Chondrocyte (in vitro differentiated cells): ENCODE measurements around the gene TULP4. TPM values are rescaled to one million over a fixed set of nuclear protein-coding genes. Genes with fewer than 3 reads are reported as not detected.
"Not testable (repeated sequence)": the region's sequence is repeated elsewhere in the genome, so short reads cannot be mapped to it uniquely, and the experiment has no call there.

ENCODE experiments used
- DNase-seq: peaks from one replicate; pipeline ENCODE4 v3.0.0; 2021; ENCODE audit warnings: mixed read lengths, low spot score
- H3K27ac Mint-ChIP-seq: one replicate; pipeline ENCODE4 v1.8.0; 2021; ENCODE audit warnings: mild to moderate bottlenecking, moderate library complexity, mixed read lengths; ENCODE audit not compliant: unreplicated experiment
- H3K27me3 Mint-ChIP-seq: 2 replicates; pipeline ENCODE4 v1.8.0; 2021; ENCODE audit warnings: low read depth, mixed read lengths
- H3K36me3 Mint-ChIP-seq: 2 replicates; pipeline ENCODE4 v1.8.0; 2021; ENCODE audit warnings: low read depth, mixed read lengths
- H3K4me1 Mint-ChIP-seq: 2 replicates; pipeline ENCODE4 v1.8.0; 2021; ENCODE audit warnings: low read depth, mild to moderate bottlenecking, mixed read lengths
- H3K4me3 Mint-ChIP-seq: one replicate; pipeline ENCODE4 v1.8.0; 2021; ENCODE audit warnings: mild to moderate bottlenecking, moderate library complexity, mixed read lengths; ENCODE audit not compliant: unreplicated experiment
- H3K9me3 Mint-ChIP-seq: 2 replicates; pipeline ENCODE4 v1.8.0; 2021; ENCODE audit warnings: low read depth, mixed read lengths
- CTCF ChIP-seq: fragments of 200-600 bp; sonication (generic); IDR thresholded peaks from 2 replicates; pipeline ENCODE4 v1.5.0; 2021; ENCODE audit warnings: antibody characterized with exemption, mild to moderate bottlenecking, moderate library complexity
- total RNA-seq: library from RNA; stranded (reverse); gene quantifications from 3 replicates; pipeline ENCODE4 v1.2.1, GENCODE V29; 2021

TULP4 gene
- total RNA-seq, 1 donor from 2014 or later = 97.7 TPM

- DNase-seq = no peak
- H3K4me1 Mint-ChIP-seq = peaks cover 15% of the 10 kb centered on the region
- TF ChIP-seq CTCF = no peak
- peak overlapping the region; percentile 86 for H3K27ac Mint-ChIP-seq
- H3K27me3 Mint-ChIP-seq = no peaks in the 10 kb centered on the region
- H3K36me3 Mint-ChIP-seq = peaks cover 46% of the 10 kb centered on the region
- H3K4me3 Mint-ChIP-seq = no peak overlapping the region
- H3K9me3 Mint-ChIP-seq = peaks cover 9% of the 10 kb centered on the region
These were observed 153.5 kb downstream of the TULP4 start for GRCh38 chr6:158465747-158466146.

- no peak for DNase-seq
- peaks cover 19% of the 10 kb centered on the region for H3K4me1 Mint-ChIP-seq
- H3K27ac Mint-ChIP-seq = no peak overlapping the region
- H3K9me3 Mint-ChIP-seq = peaks cover 9% of the 10 kb centered on the region
- no peak for TF ChIP-seq CTCF
- peaks cover 45% of the 10 kb centered on the region for H3K36me3 Mint-ChIP-seq
- no peaks in the 10 kb centered on the region for H3K27me3 Mint-ChIP-seq
- no peak overlapping the region for H3K4me3 Mint-ChIP-seq
These were observed 155.7 kb downstream of the TULP4 start for GRCh38 chr6:158467923-158468322.

- Mint-ChIP-seq H3K36me3 (peaks cover 41% of the 10 kb centered on the region), H3K4me1 (peaks cover 22% of the 10 kb centered on the region), H3K27me3 (no peaks in the 10 kb centered on the region), H3K4me3 (no peak overlapping the region), H3K27ac (no peak overlapping the region), H3K9me3 (peaks cover 9% of the 10 kb centered on the region)
- no peak for TF ChIP-seq CTCF
- DNase-seq = no peak
These were observed 156.4 kb downstream of the TULP4 start for GRCh38 chr6:158468666-158469065.

- not testable (repeated sequence) for H3K4me3 Mint-ChIP-seq, H3K27me3 Mint-ChIP-seq, DNase-seq, H3K27ac Mint-ChIP-seq, H3K9me3 Mint-ChIP-seq
- H3K4me1 Mint-ChIP-seq = peaks cover 33% of the 10 kb centered on the region
- peaks cover 32% of the 10 kb centered on the region for H3K36me3 Mint-ChIP-seq
These were observed 157.8 kb downstream of the TULP4 start for GRCh38 chr6:158470023-158470422.

GRCh38 chr6:158471339-158471738, 159.1 kb downstream of the TULP4 start:
- H3K36me3 Mint-ChIP-seq = peaks cover 22% of the 10 kb centered on the region
- peaks cover 35% of the 10 kb centered on the region for H3K4me1 Mint-ChIP-seq
- H3K27me3 Mint-ChIP-seq = no peaks in the 10 kb centered on the region
- no peak for DNase-seq
- H3K27ac Mint-ChIP-seq = no peak overlapping the region
- TF ChIP-seq CTCF = no peak
- H3K9me3 Mint-ChIP-seq = no peaks in the 10 kb centered on the region
- no peak overlapping the region for H3K4me3 Mint-ChIP-seq

GRCh38 chr6:158472447-158472846, 160.2 kb downstream of the TULP4 start:
- Mint-ChIP-seq H3K4me1 (peaks cover 40% of the 10 kb centered on the region), H3K4me3 (no peak overlapping the region), H3K27ac (no peak overlapping the region)

More at GRCh38 chr6:158472447-158472846, 160.2 kb downstream of the TULP4 start:
- Mint-ChIP-seq H3K36me3 (peaks cover 15% of the 10 kb centered on the region), H3K27me3 (no peaks in the 10 kb centered on the region), H3K9me3 (no peaks in the 10 kb centered on the region)
- TF ChIP-seq CTCF = no peak
- no peak for DNase-seq
